K562 (cell line): ENCODE measurements around the gene TRIM26. TPM values are rescaled to one million over a fixed set of nuclear protein-coding genes. Genes with fewer than 3 reads are reported as not detected.

Experiments
- ATAC-seq: fragments of 200-7000 bp; cut with Tn5 transposase; 3 replicates; pipeline ENCODE4 v1.9.1; 2020; ENCODE audit warnings: moderate library complexity
- BruUV-seq: library from RNA; stranded (reverse); fragments of 400-500 nt; replicated peaks from 2 replicates; lab custom pipeline; 2021; lab: Mats Ljungman, UMichigan
- CTCF ChIA-PET: fragments of 300-600 bp; formaldehyde crosslinking; extraction: SDS; loops from one replicate; lab custom pipeline; 2021; ENCODE audit warnings: low intra/inter-chr PET ratio; lab: Yijun Ruan, JAX
- POLR2A ChIA-PET: fragments of 300-600, 350-650 bp; sonication (Branson Sonifier 250); formaldehyde crosslinking; extraction: SDS; loops from one replicate; lab custom pipeline; 2021; ENCODE audit warnings: antibody characterized with exemption, inconsistent platforms; lab: Yijun Ruan, JAX
- DNase-seq, 4 experiments: peaks; one replicate each; pipeline versions ENCODE4 v3.0.0 to v3.0.0-alpha.2; 2011 to 2018; ENCODE audit warnings: low spot score in 3 of 4, mixed read lengths in 3 of 4; ENCODE audit errors: extremely low read depth in 1 of 4
- FAIRE-seq: peaks from 2 replicates; lab custom pipeline; 2011; peaks lifted over from hg19 to GRCh38; lab: Jason Lieb, UNC
- H2AFZ ChIP-seq: 2 replicates; pipeline ENCODE4 v1.6.0; 2011; ENCODE audit warnings: low read depth, low read length, control low read depth, inconsistent platforms
- H3K27ac ChIP-seq: fragments of 200-600 bp; 3 replicates; pipeline ENCODE4 v1.8.0; 2011; ENCODE audit warnings: low read depth, mild to moderate bottlenecking, control low read depth, inconsistent platforms, low read length, moderate library complexity, mixed read lengths; ENCODE audit errors: extremely low read depth
- H3K27me3 ChIP-seq, 2 experiments: fragments of 300-600 bp in 1 of 2; 2 replicates in 1 of 2; 3 replicates in 1 of 2; pipeline versions ENCODE4 v1.6.0 to v1.8.0; 2011; ENCODE audit warnings: inconsistent platforms in 2 of 2, low read length in 2 of 2, mild to moderate bottlenecking in 1 of 2, mixed read lengths in 1 of 2, moderate library complexity in 1 of 2; ENCODE audit not compliant: control insufficient read depth in 2 of 2, insufficient read depth in 2 of 2
- H3K36me3 ChIP-seq: fragments of 300-600 bp; 3 replicates; pipeline ENCODE4 v1.8.0; 2011; ENCODE audit warnings: mild to moderate bottlenecking, low read length, inconsistent platforms; ENCODE audit not compliant: control insufficient read depth, insufficient read depth
- H3K4me1 ChIP-seq, 2 experiments: fragments of 200-600 bp in 1 of 2; replicated peaks in 1 of 2; 2 replicates in 1 of 2; 3 replicates in 1 of 2; pipeline versions ENCODE4 v1.5.1 to v1.8.0; 2011; ENCODE audit warnings: inconsistent platforms in 2 of 2, low read length in 2 of 2, mild to moderate bottlenecking in 1 of 2, mixed read lengths in 1 of 2, moderate library complexity in 1 of 2; ENCODE audit not compliant: control insufficient read depth in 2 of 2, insufficient read depth in 2 of 2
- H3K4me2 ChIP-seq: 2 replicates; pipeline ENCODE4 v1.6.1; 2011; ENCODE audit warnings: low read length, control low read depth, inconsistent platforms, mixed read lengths; ENCODE audit not compliant: insufficient read depth
- H3K4me3 ChIP-seq: fragments of 200-600 bp; sonication (generic), shearing (Covaris generic); 2 replicates; pipeline ENCODE4 v1.5.1; 2016; ENCODE audit warnings: control low read depth, inconsistent platforms
- H3K79me2 ChIP-seq: fragments of 200-600 bp; 3 replicates; pipeline ENCODE4 v1.8.0; 2011; ENCODE audit warnings: low read length, inconsistent platforms; ENCODE audit not compliant: control insufficient read depth, insufficient read depth
- H3K9ac ChIP-seq, 2 experiments: 2 replicates each; pipeline versions ENCODE4 v1.6.0 to v1.6.1; 2011; ENCODE audit warnings: low read depth in 2 of 2, low read length in 2 of 2, control low read depth in 1 of 2, inconsistent platforms in 1 of 2, mild to moderate bottlenecking in 1 of 2, mixed read lengths in 1 of 2; ENCODE audit not compliant: insufficient read depth in 1 of 2
- H3K9me1 ChIP-seq: one replicate; pipeline ENCODE4 v1.6.0; 2011; ENCODE audit warnings: inconsistent platforms, mild to moderate bottlenecking, low read length, moderate library complexity; ENCODE audit not compliant: control insufficient read depth, insufficient read depth
- H3K9me3 ChIP-seq: replicated peaks from 2 replicates; pipeline ENCODE4 v1.5.1; 2011; ENCODE audit warnings: low read depth, low read length, inconsistent platforms; ENCODE audit not compliant: control insufficient read depth, insufficient read depth
- H4K20me1 ChIP-seq: replicated peaks from 2 replicates; pipeline ENCODE4 v1.6.1; 2011; ENCODE audit warnings: low read length, inconsistent platforms, mixed read lengths; ENCODE audit not compliant: control insufficient read depth, insufficient read depth
- ELF4 ChIP-seq: fragments of 450-650 bp; formaldehyde crosslinking; IDR thresholded peaks from 2 replicates; pipeline ENCODE4 v1.4.0; 2022; ENCODE audit warnings: missing genetic modification characterization
- HDAC1 ChIP-seq, 2 experiments: fragments of 450-650 bp; IDR thresholded peaks; 2 replicates each; pipeline ENCODE4 v1.6.1; 2016 to 2017; ENCODE audit warnings: inconsistent platforms in 1 of 2, mild to moderate bottlenecking in 1 of 2, moderate library complexity in 1 of 2
- HMBOX1 ChIP-seq: sonication (generic); IDR thresholded peaks from 2 replicates; pipeline ENCODE4 v1.6.1; 2016
- HMGN3 ChIP-seq: IDR thresholded peaks from 2 replicates; pipeline ENCODE4 v1.6.1; 2011; ENCODE audit warnings: borderline replicate concordance, low read depth, mild to moderate bottlenecking, mixed read lengths, low read length; ENCODE audit not compliant: insufficient read length; ENCODE audit errors: extremely low read depth
- NCOR1 ChIP-seq: fragments of 450-650 bp; IDR thresholded peaks from 2 replicates; pipeline ENCODE4 v1.6.1; 2016; ENCODE audit warnings: mild to moderate bottlenecking, moderate library complexity
- PCBP2 ChIP-seq: fragments of 200-400 bp; formaldehyde crosslinking; IDR thresholded peaks from 2 replicates; pipeline ENCODE4 v1.6.1; 2018; ENCODE audit warnings: low read length, low read depth, mild to moderate bottlenecking, moderate library complexity; ENCODE audit not compliant: poor library complexity, severe bottlenecking
- PRDM10 ChIP-seq: fragments of 450-650 bp; IDR thresholded peaks from 2 replicates; pipeline ENCODE4 v1.6.1; 2018; ENCODE audit not compliant: partially characterized antibody
- SMARCA5 ChIP-seq: fragments of 450-650 bp; IDR thresholded peaks from 2 replicates; pipeline ENCODE4 v1.6.1; 2016
- TARDBP ChIP-seq: fragments of 450-650 bp; IDR thresholded peaks from 2 replicates; pipeline ENCODE4 v1.6.1; 2016
- THAP7 ChIP-seq: fragments of 250-450 bp; sonication (Bioruptor Pico); IDR thresholded peaks from 2 replicates; pipeline ENCODE4 v1.5.0; 2021
- WGBS: fragments of 100-300 bp; shearing (Covaris generic); methylation state at CpG from one replicate; pipeline ENCODE4 v1.1.6; 2016; ENCODE audit warnings: low coverage, mixed read lengths; ENCODE audit not compliant: insufficient coverage; ENCODE audit errors: missing lambda C conversion rate; 5-methylcytosine and 5-hydroxymethylcytosine counted together
- in situ Hi-C: fragments of 300-500 bp; cut with MboI; formaldehyde crosslinking; loops from 4 replicates; pipeline ENCODE4 v1.15.0; 2018; ENCODE audit warnings: inconsistent platforms, mixed read lengths
- intact Hi-C: fragments of 100-400 bp; cut with micrococcal nuclease; formaldehyde crosslinking; loops from 2 replicates; pipeline ENCODE4 v1.14.2; 2022
- polyA plus RNA-seq, 8 experiments: library from polyadenylated mRNA; depleted of rRNA in 4 of 8; stranded (reverse) in 5 of 8; unstranded in 3 of 8; fragments of >200 nt; fragmentation: Nextera tagmentation in 2 of 8; fragmentation: Illumina TruSeq in 1 of 8; extraction: Ambion mirVana in 2 of 8; extraction: Trizol in 1 of 8; gene quantifications; 2 replicates each; pipeline versions ENCODE4 v1.2.1 to v1.2.3, GENCODE V29; 2011 to 2014; ENCODE audit warnings: inconsistent platforms in 1 of 8, missing spikeins in 1 of 8
- total RNA-seq, 7 experiments: library from RNA; depleted of rRNA in 6 of 7; stranded (reverse); fragments of >200 nt in 6 of 7; fragmentation: Illumina TruSeq in 2 of 7; extraction: Trizol in 2 of 7; gene quantifications; 2 replicates each; pipeline versions ENCODE4 v1.2.1 to v1.2.3, GENCODE V29; 2011 to 2021; ENCODE audit warnings: low replicate concordance in 1 of 7

Gene TRIM26
- total and polyA plus RNA-seq, 9 of the 15 experiments (the other 6 are each of a cell fraction or from before 2014, with no cell fraction given), result 0.80 to 5.0 (median 2.8) TPM

- no peak overlapping the region for H2AFZ ChIP-seq
- H4K20me1 ChIP-seq, result no peaks in the 10 kb centered on the region
- ChIA-PET CTCF (no interaction called here), POLR2A (interaction anchor here (0.6 kb wide), 2 partner anchors 13 to 191 kb away, joined by 3 read pairs; no protein-coding TSS in a partner anchor)
- FAIRE-seq (no peak), DNase-seq (no peak), ATAC-seq (no peak)
- no peak overlapping the region for H3K4me2 ChIP-seq
- no peaks in the 10 kb centered on the region for H3K9me3 ChIP-seq
- H3K9me1 ChIP-seq, result no peaks in the 10 kb centered on the region
- peaks cover 44 to 61% of the 10 kb centered on the region in 2 experiments for H3K27me3 ChIP-seq
- TF ChIP-seq THAP7 (CRISPR knock-in tag) (no peak), PCBP2 (no peak), ELF4 (CRISPR knock-in tag) (no peak), SMARCA5 (no peak), HDAC1 (IDR thresholded peaks at IDR 0.05) (no peak), PRDM10 (no peak), HMBOX1 (no peak), TARDBP (no peak), NCOR1 (no peak), HMGN3 (no peak)
- no peak overlapping the region for H3K9ac ChIP-seq
- BruUV-seq, result no TSS peak
- no peaks in the 10 kb centered on the region for H3K36me3 ChIP-seq
- intact Hi-C loops (no loop called here), in situ Hi-C loops (loop anchor here (5.0 kb wide), 1 partner anchor 122 kb away; no protein-coding TSS in a partner anchor)
- WGBS, result 25% methylated on average over 39 of the region's 40 CpGs
- no peak overlapping the region for H3K4me3 ChIP-seq
- H3K79me2 ChIP-seq, result no peaks in the 10 kb centered on the region
- peaks cover 0 to 10% of the 10 kb centered on the region in 2 experiments; a peak in 1 of 5 replicates for H3K4me1 ChIP-seq
- no peak overlapping the region for H3K27ac ChIP-seq
Measured at GRCh38 chr6:30260036-30260504, 46.9 kb upstream of the TRIM26 start.
